Gastroesophageal sphincter (tissue), 3 donors: ENCODE data around the gene PTGS2.

Experiments used
- POLR2AphosphoS5 ChIP-seq: sonication (generic); formaldehyde crosslinking; IDR thresholded peaks from one replicate; pipeline ENCODE4 v1.6.1; 2017; ENCODE audit warnings: antibody characterized with exemption
- TF ChIP-seq, protein P1 (sequence below), 4 experiments: fragments of 200-600 bp in 2 of 4; fragments of 450-650 bp in 2 of 4; sonication (generic) in 1 of 4; IDR thresholded peaks; one replicate each; pipeline ENCODE4 v1.5.1; 2017 to 2019; ENCODE audit warnings: antibody characterized with exemption in 4 of 4, mild to moderate bottlenecking in 2 of 4, moderate library complexity in 2 of 4

DNA sequence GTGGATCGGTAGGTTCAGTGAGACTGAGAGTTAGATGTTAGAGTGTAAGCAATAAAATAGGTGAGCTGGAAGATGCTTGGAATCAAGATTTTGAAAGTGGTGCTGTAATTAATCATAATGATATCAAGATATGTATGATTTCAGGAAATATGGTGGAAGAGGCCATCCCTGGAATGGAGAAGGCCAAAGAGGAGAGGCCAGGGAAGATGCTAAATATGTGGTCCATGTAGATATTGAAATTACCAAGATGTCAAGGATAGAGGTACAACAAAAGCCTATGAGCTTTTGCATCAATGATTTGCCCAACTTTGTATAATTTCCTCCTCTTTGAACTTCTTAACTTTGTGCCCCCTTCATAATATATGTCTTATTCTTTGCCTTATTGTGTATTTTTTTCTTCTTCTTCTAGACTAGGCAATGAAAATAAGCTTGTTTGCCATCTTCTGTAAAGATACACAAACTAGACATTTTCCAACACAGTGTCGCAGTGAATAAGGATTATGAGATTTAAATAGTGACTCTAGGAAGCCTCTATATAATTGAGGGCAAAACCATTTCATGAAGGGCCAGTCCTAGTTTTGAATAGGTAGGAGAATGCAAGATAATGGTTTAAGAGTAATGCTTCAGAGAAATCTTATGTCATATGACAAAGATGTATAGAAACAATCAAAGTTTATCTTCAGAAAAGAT, 8.9 kb downstream of the PTGS2 start:
- TF ChIP-seq, protein P1, sequence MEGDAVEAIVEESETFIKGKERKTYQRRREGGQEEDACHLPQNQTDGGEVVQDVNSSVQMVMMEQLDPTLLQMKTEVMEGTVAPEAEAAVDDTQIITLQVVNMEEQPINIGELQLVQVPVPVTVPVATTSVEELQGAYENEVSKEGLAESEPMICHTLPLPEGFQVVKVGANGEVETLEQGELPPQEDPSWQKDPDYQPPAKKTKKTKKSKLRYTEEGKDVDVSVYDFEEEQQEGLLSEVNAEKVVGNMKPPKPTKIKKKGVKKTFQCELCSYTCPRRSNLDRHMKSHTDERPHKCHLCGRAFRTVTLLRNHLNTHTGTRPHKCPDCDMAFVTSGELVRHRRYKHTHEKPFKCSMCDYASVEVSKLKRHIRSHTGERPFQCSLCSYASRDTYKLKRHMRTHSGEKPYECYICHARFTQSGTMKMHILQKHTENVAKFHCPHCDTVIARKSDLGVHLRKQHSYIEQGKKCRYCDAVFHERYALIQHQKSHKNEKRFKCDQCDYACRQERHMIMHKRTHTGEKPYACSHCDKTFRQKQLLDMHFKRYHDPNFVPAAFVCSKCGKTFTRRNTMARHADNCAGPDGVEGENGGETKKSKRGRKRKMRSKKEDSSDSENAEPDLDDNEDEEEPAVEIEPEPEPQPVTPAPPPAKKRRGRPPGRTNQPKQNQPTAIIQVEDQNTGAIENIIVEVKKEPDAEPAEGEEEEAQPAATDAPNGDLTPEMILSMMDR (IDR thresholded peaks at IDR 0.05), result no peak
- TF ChIP-seq POLR2AphosphoS5, result no peak
